GM19351 (cell line): ENCODE measurements around the gene CAMTA2.
A peak's percentile ranks its signal among the peaks of the same experiment; 100 is the strongest.

Source experiments
- ATAC-seq: cut with Tn5 transposase; IDR thresholded peaks from one replicate; pipeline ENCODE4 v1.9.1; 2021; ENCODE audit warnings: mild to moderate bottlenecking, moderate library complexity; ENCODE audit not compliant: unreplicated experiment

Gene CAMTA2

GRCh38 chr17:4947411-4948165 is 39.9 kb downstream of the CAMTA2 start:
- ATAC-seq = no peak

- ATAC-seq = no peak
Measured at GRCh38 chr17:4947010-4947410, 40.5 kb downstream of the CAMTA2 start.

GRCh38 chr17:4946312-4946976 is 41.0 kb downstream of the CAMTA2 start:
- no peak for ATAC-seq

DNA sequence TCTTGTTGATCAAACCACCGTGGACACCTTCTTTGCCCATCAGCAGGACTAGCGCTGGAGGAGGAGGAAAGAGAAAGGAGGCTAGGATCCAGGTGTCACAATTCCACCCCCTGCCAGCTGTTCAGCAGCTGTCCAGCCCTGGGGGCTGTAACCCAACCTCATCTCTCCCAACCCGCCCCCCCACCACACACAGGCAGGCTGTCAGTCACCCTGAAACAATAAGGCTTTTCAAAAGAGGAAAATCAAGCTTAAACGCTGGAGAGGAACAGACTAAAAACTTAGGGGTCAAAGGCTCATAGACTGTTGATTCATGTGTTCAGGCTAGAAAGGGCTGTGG is 41.6 kb downstream of the CAMTA2 start:
- ATAC-seq = no peak

GRCh38 chr17:4945176-4945943 is 42.1 kb downstream of the CAMTA2 start:
- no peak for ATAC-seq

GRCh38 chr17:4944554-4945175 is 42.8 kb downstream of the CAMTA2 start:
- ATAC-seq = no peak

DNA sequence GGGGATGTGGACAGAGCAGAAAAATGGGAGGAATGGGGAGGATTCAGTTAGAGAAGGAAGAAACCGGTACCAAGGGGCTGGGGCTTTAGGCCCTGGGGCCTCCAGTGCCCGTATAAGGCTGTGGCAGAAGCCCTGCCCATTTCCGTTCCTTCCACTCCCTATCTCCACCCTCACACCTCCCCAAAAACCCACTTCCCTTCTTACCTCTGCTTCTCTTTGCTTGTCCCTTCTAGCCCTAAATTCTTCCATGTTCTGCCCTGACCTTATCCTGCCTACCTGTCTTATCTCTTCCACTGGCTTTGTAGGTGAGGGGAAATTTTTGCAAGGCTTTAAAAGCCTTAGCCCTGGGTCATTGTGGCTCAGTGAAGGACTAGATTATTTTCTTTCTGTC is 43.3 kb downstream of the CAMTA2 start:
- ATAC-seq = no peak

DNA sequence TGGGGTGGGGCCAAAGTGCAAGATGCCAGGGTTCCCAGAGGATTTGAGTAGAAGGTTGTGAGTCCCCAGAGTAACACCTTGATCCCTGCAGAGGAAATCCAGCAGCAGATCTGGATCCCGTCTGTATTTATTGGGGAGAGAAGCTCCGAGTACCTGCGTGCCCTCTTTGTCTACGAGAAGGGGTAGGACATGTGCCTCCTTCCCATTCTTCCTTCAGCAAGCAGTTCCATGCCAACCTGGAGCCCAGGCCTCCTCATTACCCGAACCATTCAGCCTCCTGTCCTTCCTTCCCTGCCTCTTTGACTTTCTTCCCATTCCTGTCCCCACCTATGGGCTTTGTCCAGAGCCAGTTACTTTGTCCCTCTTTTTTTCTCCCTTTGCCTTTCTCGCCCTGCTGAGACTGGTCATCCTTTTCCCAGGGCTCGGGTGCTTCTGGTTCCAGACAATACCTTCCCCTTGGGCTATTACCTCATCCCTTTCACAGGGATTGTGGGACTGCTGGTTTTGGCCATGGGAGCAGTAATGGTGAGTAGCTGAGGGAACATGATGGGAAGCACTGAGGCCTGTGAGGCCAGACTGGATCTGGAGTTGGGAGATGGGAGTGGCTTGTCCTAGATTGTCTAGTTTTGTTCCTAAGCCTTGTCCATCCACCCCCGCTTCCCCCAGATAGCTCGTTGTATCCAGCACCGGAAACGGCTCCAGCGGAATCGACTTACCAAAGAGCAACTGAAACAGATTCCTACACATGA is 44.5 kb downstream of the CAMTA2 start:
- ATAC-seq = no peak

DNA sequence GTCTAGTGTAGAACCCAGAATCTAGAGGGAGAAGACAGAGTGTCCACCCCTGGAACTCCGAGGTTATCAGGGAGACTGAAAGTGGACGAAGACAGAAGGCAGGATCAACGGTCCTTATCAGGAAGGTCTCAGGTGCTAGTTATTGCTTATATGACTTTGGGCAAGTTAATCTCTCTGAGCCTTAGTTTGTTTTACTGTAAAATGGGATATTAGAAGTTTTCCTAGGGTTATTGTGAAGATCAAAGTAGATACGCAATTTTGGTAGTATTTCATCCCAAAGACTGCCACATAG is 46.2 kb downstream of the CAMTA2 start:
- ATAC-seq = no peak

GRCh38 chr17:4940555-4941318 is 46.7 kb downstream of the CAMTA2 start:
- ATAC-seq = no peak

GRCh38 chr17:4939796-4940554 is 47.5 kb downstream of the CAMTA2 start, which contains the start of the genes RNF167 and SLC25A11:
Gene RNF167, plus strand, starts transcription at chr17:4940268. Its CDS starts 642 bp downstream, at chr17:4940910.
Gene SLC25A11, minus strand, starts transcription at chr17:4940046. Its CDS starts 136 bp downstream, at chr17:4939910.
- peak; percentile 79 for ATAC-seq

DNA sequence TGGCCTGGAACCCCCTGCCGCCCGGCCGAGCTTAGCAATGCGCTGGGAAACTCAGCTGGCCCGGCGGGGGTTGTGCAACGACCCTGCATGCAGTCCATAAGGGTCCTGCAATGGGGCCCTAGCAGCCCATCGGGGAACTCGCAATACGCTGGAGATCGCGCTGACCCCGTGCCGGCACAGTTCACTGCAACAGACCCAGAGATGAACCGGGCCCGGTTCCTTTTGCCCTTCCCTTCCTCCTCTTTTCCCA is 48.0 kb downstream of the CAMTA2 start:
- ATAC-seq = peak; percentile 2

- ATAC-seq = no peak
Measured at GRCh38 chr17:4938688-4939545, 48.6 kb downstream of the CAMTA2 start.

DNA sequence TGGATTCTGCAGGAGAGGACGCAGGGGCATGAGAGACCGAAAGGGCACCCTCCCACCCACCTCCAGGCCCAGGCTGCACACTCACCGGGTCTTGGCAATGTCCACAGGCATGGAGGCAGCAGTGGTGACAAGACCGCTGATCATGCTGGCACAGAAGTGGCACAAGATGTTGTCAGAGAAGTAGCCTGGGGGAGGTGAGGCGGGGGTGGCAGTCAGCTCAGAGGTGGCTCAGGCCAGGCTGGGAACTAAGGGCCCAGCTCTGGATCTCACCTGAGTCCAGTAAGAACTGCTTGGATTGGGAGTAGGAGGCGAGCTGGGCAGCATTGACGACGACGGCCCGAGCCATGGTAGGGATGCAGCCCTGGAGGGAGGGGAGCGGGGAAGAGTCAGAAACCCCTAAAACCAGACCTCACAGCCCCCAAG is 49.4 kb downstream of the CAMTA2 start:
- ATAC-seq = no peak

GRCh38 chr17:4937553-4937952 is 49.9 kb downstream of the CAMTA2 start:
- ATAC-seq = no peak

GRCh38 chr17:4936436-4936835 is 51.0 kb downstream of the CAMTA2 start:
- no peak for ATAC-seq

GRCh38 chr17:4935650-4936049 is 51.8 kb downstream of the CAMTA2 start:
- no peak for ATAC-seq

DNA sequence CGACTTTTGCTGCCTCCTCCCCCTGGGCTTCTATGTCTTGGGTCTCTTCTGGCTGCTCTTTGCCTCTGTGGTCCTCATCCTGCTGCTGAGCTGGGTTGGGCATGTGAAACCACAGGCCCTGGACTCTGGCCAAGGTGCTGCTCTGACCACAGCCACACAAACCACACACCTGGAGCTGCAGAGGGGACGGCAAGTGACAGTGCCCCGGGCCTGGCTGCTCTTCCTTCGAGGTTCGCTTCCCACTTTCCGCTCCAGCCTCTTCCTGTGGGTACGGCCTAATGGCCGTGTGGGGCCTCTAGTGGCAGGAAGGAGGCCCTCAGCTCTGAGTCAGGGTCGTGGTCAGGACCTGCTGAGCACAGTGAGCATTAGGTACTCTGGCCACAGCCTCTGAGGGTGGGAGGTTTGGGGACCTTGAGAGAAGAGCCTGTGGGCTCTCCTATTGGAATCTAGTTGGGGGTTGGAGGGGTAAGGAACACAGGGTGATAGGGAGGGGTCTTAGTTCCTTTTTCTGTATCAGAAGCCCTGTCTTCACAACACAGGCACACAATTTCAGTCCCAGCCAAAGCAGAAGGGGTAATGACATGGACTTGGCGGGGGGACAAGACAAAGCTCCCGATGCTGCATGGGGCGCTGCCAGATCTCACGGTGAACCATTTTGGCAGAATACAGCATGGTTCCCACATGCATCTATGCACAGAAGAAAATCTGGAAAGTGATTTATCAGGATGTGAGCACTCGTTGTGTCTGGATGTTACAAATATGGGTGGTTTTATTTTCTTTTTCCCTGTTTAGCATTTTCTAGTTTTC is 53.1 kb downstream of the CAMTA2 start:
- no peak for ATAC-seq
